SK-N-SH treated with all-trans-retinoic acid at 6 μM for 48 hours (cell line): ENCODE data around the gene BABAM2.

Experiments
- ATAC-seq: fragments of 200-7000 bp; cut with Tn5 transposase; 3 replicates; pipeline ENCODE4 v1.9.1; 2020; ENCODE audit warnings: mild to moderate bottlenecking, moderate library complexity
- ESRRG ChIP-seq: fragments of 250-450 bp; sonication (Bioruptor Pico); IDR thresholded peaks from 2 replicates; pipeline ENCODE4 v1.6.1; 2021; ENCODE audit warnings: mild to moderate bottlenecking
- GLIS3 ChIP-seq: fragments of 250-450 bp; sonication (Bioruptor Pico); IDR thresholded peaks from 2 replicates; pipeline ENCODE4 v1.5.0; 2020; ENCODE audit warnings: mild to moderate bottlenecking, moderate library complexity
- OSR1 ChIP-seq: fragments of 250-450 bp; sonication (Bioruptor Pico); IDR thresholded peaks from 2 replicates; pipeline ENCODE4 v1.8.0; 2022; ENCODE audit warnings: moderate library complexity, mild to moderate bottlenecking, inconsistent platforms
- SNAI2 ChIP-seq: fragments of 250-450 bp; sonication (Bioruptor Pico); IDR thresholded peaks from 2 replicates; pipeline ENCODE4 v1.5.0; 2020; ENCODE audit warnings: mild to moderate bottlenecking, moderate library complexity
- TCF4 ChIP-seq: fragments of 250-450 bp; sonication (Bioruptor Pico); IDR thresholded peaks from 2 replicates; pipeline ENCODE4 v1.8.0; 2021; ENCODE audit warnings: mild to moderate bottlenecking, moderate library complexity, borderline replicate concordance
- TOX ChIP-seq: fragments of 250-450 bp; sonication (Bioruptor Pico); IDR thresholded peaks from 2 replicates; pipeline ENCODE4 v1.8.0; 2021; ENCODE audit warnings: mild to moderate bottlenecking, moderate library complexity, borderline replicate concordance
- ZFP30 ChIP-seq: fragments of 450-650 bp; formaldehyde crosslinking; IDR thresholded peaks from 2 replicates; pipeline ENCODE4 v1.5.0; 2022; ENCODE audit warnings: mild to moderate bottlenecking, moderate library complexity
- ZNF565 ChIP-seq: fragments of 450-650 bp; formaldehyde crosslinking; conservative IDR thresholded peaks from 2 replicates; pipeline ENCODE4 v1.5.0; 2020; ENCODE audit warnings: low read depth, mild to moderate bottlenecking, moderate library complexity
- ZNF70 ChIP-seq: fragments of 450-650 bp; formaldehyde crosslinking; IDR thresholded peaks from 2 replicates; pipeline ENCODE4 v1.5.0; 2020; ENCODE audit warnings: mild to moderate bottlenecking, moderate library complexity
- TF ChIP-seq, protein P1 (sequence below): fragments of 250-450 bp; sonication (Bioruptor Pico); IDR thresholded peaks from 2 replicates; pipeline ENCODE4 v1.8.0; 2020; ENCODE audit warnings: mild to moderate bottlenecking, moderate library complexity, borderline replicate concordance
- TF ChIP-seq, protein P2 (sequence below): fragments of 250-450 bp; sonication (Bioruptor Pico); IDR thresholded peaks from 2 replicates; pipeline ENCODE4 v1.8.0; 2021; ENCODE audit warnings: low read depth, mild to moderate bottlenecking, moderate library complexity, borderline replicate concordance
- TF ChIP-seq, protein P3 (sequence below): fragments of 250-450 bp; sonication (Bioruptor Pico); IDR thresholded peaks from 2 replicates; pipeline ENCODE4 v1.5.1; 2021; ENCODE audit warnings: mild to moderate bottlenecking, moderate library complexity
- TF ChIP-seq, protein P4 (sequence below): fragments of 250-450 bp; sonication (Bioruptor Pico); IDR thresholded peaks from 2 replicates; pipeline ENCODE4 v1.5.0; 2020; ENCODE audit warnings: mild to moderate bottlenecking, moderate library complexity

BABAM2 gene

DNA sequence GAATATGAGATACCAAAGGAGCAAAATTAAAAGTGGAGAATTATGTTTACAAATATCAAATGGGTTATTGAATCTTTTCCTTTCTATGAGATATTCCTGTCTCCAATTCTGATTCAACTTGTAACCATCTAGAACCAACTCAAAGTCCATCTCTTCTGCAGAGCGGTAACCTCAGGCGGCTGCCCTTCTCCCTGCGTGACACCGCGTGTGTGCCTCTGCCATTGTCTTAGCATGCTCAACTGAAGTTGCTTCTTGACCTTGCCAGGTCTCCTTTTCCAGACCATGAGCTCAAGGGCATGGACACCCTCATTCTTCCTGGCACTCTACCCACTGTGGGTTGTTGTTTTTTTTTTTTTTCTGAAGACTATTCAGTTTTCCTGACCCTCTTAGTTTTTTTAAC, 398.1 kb downstream of the BABAM2 start:
- TF ChIP-seq TOX (CRISPR knock-in tag) (no peak), ZNF70 (CRISPR knock-in tag) (no peak), ZNF565 (CRISPR knock-in tag) (no peak)
- ATAC-seq: no peak

DNA sequence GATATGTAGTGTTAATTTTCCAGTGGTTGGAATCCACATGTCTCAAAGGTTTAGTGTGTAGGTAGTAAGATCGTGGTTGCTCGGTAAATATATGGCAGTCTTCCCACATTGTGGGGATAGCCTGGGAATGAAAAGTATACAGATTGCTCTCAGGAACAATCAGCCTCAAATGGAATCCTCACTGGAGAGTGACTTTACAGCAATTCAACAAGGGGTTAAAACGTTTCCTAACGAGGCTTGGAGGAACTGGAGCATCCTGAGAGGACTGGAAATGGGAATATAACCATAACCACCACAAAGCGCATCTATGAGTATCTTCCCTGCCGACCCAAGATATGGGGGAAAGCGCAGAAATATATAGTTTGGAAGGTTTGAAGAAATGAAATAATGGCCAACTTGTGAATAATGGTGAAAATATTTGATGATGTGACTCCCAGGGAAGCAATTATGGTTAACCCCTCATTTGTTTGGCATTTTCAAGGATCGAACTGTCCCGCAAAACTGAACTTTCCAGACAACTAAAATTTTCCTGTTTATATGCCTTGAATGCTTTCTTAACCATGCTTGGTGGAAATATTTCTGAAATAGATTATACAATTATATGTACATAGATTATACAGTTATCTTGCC, 401.4 kb downstream of the BABAM2 start:
- TF ChIP-seq SNAI2 (CRISPR knock-in tag) (no peak), OSR1 (CRISPR knock-in tag) (no peak), ESRRG (no peak)
- TF ChIP-seq, protein P1, sequence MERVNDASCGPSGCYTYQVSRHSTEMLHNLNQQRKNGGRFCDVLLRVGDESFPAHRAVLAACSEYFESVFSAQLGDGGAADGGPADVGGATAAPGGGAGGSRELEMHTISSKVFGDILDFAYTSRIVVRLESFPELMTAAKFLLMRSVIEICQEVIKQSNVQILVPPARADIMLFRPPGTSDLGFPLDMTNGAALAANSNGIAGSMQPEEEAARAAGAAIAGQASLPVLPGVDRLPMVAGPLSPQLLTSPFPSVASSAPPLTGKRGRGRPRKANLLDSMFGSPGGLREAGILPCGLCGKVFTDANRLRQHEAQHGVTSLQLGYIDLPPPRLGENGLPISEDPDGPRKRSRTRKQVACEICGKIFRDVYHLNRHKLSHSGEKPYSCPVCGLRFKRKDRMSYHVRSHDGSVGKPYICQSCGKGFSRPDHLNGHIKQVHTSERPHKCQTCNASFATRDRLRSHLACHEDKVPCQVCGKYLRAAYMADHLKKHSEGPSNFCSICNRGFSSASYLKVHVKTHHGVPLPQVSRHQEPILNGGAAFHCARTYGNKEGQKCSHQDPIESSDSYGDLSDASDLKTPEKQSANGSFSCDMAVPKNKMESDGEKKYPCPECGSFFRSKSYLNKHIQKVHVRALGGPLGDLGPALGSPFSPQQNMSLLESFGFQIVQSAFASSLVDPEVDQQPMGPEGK (CRISPR knock-in tag): no peak
- TF ChIP-seq, protein P2, sequence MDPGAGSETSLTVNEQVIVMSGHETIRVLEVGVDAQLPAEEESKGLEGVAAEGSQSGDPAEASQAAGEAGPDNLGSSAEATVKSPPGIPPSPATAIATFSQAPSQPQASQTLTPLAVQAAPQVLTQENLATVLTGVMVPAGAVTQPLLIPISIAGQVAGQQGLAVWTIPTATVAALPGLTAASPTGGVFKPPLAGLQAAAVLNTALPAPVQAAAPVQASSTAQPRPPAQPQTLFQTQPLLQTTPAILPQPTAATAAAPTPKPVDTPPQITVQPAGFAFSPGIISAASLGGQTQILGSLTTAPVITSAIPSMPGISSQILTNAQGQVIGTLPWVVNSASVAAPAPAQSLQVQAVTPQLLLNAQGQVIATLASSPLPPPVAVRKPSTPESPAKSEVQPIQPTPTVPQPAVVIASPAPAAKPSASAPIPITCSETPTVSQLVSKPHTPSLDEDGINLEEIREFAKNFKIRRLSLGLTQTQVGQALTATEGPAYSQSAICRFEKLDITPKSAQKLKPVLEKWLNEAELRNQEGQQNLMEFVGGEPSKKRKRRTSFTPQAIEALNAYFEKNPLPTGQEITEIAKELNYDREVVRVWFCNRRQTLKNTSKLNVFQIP (CRISPR knock-in tag): no peak
- TF ChIP-seq, protein P3, sequence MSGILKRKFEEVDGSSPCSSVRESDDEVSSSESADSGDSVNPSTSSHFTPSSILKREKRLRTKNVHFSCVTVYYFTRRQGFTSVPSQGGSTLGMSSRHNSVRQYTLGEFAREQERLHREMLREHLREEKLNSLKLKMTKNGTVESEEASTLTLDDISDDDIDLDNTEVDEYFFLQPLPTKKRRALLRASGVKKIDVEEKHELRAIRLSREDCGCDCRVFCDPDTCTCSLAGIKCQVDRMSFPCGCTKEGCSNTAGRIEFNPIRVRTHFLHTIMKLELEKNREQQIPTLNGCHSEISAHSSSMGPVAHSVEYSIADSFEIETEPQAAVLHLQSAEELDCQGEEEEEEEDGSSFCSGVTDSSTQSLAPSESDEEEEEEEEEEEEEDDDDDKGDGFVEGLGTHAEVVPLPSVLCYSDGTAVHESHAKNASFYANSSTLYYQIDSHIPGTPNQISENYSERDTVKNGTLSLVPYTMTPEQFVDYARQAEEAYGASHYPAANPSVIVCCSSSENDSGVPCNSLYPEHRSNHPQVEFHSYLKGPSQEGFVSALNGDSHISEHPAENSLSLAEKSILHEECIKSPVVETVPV (CRISPR knock-in tag): no peak
- ATAC-seq: no peak

DNA sequence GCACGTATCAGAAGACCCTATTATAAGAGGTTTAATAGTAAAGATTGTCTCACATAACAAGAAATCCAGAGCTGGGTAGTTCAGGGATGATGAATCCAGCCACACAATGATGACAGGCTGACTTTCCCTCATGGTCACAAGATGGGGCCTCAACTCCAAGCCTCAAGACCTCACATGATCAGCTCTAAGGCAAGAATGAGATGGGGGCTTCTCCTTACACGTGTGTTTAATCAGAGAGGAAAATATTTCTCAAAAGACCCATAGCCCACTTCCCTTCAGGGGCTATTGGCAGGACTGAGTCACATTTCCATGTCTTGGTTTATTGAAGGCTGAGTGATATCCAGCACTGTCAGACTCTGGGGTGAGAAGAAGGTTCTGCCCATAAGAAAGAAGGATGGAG, 402.0 kb downstream of the BABAM2 start:
- TF ChIP-seq ZNF565 (CRISPR knock-in tag) (no peak), SNAI2 (CRISPR knock-in tag) (no peak), ZNF70 (CRISPR knock-in tag) (no peak)
- TF ChIP-seq, protein P4, sequence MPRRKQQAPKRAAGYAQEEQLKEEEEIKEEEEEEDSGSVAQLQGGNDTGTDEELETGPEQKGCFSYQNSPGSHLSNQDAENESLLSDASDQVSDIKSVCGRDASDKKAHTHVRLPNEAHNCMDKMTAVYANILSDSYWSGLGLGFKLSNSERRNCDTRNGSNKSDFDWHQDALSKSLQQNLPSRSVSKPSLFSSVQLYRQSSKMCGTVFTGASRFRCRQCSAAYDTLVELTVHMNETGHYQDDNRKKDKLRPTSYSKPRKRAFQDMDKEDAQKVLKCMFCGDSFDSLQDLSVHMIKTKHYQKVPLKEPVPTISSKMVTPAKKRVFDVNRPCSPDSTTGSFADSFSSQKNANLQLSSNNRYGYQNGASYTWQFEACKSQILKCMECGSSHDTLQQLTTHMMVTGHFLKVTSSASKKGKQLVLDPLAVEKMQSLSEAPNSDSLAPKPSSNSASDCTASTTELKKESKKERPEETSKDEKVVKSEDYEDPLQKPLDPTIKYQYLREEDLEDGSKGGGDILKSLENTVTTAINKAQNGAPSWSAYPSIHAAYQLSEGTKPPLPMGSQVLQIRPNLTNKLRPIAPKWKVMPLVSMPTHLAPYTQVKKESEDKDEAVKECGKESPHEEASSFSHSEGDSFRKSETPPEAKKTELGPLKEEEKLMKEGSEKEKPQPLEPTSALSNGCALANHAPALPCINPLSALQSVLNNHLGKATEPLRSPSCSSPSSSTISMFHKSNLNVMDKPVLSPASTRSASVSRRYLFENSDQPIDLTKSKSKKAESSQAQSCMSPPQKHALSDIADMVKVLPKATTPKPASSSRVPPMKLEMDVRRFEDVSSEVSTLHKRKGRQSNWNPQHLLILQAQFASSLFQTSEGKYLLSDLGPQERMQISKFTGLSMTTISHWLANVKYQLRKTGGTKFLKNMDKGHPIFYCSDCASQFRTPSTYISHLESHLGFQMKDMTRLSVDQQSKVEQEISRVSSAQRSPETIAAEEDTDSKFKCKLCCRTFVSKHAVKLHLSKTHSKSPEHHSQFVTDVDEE (CRISPR knock-in tag): no peak
- TF ChIP-seq, protein P1 (CRISPR knock-in tag): no peak
- no peak; the same call in 2 of the 3 replicates for ATAC-seq

DNA sequence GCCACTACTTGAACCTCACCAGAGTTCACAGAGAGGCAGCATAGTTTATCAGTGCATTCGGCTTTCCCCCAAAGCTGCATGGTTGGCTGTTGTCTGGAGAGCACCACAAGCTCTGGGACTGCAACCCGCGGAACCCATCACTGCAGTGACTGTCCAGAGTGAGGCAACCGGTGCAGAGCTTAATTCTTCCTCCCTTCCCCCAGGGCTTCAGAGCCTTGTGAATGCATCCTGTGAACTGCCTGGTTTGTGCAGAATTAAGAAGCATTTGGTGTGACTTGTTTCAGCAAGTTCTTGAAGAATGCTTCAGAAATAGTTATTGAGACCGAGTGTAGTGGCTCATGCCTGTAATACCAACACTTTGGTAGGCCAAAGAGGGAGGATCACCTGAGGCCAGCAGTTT, 402.9 kb downstream of the BABAM2 start:
- ATAC-seq: no peak
- no peak for TF ChIP-seq TCF4 (CRISPR knock-in tag)
- no peak for TF ChIP-seq ZNF70 (CRISPR knock-in tag)
- TF ChIP-seq ZFP30 (CRISPR knock-in tag): no peak
- no peak for TF ChIP-seq GLIS3 (CRISPR knock-in tag)

DNA sequence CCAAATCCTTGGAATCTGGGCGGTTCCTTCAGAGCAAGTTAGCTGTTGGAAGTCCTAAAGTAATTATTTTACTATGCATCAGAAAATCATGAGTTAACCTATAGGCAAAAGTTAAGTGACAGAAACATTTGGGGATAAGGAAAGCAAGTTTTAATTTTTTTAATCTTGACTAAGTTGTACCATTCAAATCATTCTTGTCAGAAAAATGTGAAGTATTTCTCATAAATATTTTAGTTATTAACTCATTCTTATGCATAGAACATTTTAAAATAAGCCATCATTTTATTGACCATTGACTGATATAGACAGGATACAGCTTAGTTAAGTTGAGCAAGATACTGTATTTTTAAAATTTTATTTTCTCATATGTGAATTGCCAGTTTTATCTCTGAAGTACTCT, 403.9 kb downstream of the BABAM2 start:
- ATAC-seq: no peak; the same call in 2 of the 3 replicates
- TF ChIP-seq GLIS3 (CRISPR knock-in tag) (no peak), TCF4 (CRISPR knock-in tag) (no peak)
